HG02642 (cell line): ENCODE data around the gene NRXN2.
"Not testable (repeated sequence)": the region's sequence is repeated elsewhere in the genome, so short reads cannot be mapped to it uniquely, and the experiment has no call there.

Experiments used
- ATAC-seq: cut with Tn5 transposase; IDR thresholded peaks from one replicate; pipeline ENCODE4 v1.9.1; 2021; ENCODE audit warnings: mild to moderate bottlenecking; ENCODE audit not compliant: unreplicated experiment, poor library complexity

Gene NRXN2

GRCh38 chr11:64601605-64602465 lies 121.2 kb downstream of the NRXN2 start:
- ATAC-seq, result no peak

DNA sequence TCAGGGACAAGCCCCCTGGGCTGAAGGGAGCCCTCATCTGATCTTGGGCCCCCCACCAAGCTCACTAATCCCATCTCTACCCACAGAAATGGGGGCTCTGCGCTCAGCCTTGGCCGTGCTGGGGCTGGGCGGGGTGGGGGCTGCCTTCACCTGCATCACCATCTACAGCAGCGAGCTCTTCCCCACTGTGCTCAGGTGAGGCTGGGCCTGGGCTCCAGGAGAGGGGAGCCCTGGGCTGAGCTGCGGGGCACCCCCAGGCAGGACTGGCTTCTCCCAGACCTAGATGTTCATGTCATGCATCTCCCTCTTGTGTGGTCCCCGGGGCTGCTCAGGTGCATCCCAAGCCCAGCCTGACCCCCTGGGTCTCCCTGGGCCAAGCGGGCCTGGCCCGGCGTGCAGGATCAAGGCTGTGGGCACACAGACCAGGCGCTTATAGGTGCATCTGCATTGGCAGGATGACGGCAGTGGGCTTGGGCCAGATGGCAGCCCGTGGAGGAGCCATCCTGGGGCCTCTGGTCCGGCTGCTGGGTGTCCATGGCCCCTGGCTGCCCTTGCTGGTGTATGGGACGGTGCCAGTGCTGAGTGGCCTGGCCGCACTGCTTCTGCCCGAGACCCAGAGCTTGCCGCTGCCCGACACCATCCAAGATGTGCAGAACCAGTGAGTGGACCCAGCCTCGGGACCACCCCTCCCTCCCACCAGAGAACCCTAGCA lies 122.6 kb downstream of the NRXN2 start:
- ATAC-seq, result no peak

GRCh38 chr11:64599698-64600211 lies 123.2 kb downstream of the NRXN2 start:
- ATAC-seq, result no peak

DNA sequence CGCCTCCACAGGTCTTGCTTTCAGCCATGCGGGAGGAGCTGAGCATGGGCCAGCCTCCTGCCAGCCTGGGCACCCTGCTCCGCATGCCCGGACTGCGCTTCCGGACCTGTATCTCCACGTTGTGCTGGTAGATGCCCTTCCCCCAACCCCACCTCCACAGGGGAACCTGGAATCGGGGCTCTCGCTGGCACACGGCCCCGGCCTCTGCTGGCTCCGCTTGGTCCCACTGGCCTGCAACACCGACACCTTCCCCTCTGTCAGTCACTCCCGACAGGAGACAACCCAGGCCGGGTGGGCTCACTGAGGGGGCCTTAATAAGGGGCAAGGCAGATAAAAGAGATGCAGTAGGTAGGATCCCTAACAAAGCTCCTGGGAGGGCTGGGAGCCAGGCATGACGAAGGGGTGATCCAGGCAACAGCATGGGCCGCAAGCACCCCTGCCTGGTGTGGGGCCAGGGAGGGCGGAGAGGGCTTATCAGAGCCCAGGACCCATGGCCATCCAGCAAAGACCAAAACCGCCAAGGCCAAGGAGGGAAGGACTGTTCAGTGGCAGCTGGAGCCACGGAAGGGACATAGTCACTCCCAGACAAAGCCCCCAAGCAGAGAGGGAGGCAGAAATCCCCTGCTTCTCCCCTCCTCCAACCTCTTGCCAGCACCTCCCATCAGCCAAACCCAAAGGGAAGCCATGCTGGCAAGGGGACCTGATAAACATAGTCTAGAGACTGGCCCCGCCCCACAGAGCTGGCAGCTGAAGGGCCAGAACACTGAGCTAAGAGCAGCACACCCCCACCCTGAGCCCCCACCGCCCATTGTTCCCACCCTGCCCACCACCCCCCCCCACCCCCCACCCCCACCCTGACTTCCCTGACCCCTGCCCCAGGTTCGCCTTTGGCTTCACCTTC lies 124.0 kb downstream of the NRXN2 start:
- no peak for ATAC-seq

DNA sequence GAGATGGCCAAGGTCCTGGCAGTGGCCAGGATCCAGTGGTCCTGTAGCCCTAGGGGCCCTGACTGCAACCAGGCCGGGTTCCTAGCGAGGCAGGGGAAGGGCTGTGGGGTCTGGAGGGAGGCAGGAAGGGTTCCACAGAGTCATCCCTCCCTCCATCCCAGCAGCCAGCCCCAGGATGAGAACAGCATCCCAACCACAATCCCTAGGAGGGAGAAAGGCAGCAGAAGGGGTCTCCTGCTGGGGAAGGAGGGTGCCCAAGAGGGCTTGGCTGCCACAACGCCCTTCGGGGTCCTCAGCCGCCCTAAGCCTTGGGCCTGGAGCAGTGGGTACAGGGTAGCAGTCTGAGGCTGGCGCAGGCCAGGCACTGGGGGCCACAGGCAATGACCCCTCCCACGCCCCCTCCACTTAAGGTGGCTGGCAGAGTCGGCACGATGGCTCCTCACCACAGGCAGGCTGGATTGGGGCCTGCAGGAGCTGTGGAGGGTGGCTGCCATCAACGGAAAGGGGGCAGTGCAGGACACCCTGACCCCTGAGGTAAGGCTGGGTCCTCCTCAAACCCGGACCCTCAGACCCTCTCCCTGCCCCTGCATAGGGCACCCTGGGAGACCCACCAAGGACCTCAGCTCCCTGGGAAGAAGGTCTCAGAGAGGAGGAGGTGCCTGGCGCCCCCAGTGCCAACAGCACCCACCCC lies 124.7 kb downstream of the NRXN2 start:
- no peak for ATAC-seq

DNA sequence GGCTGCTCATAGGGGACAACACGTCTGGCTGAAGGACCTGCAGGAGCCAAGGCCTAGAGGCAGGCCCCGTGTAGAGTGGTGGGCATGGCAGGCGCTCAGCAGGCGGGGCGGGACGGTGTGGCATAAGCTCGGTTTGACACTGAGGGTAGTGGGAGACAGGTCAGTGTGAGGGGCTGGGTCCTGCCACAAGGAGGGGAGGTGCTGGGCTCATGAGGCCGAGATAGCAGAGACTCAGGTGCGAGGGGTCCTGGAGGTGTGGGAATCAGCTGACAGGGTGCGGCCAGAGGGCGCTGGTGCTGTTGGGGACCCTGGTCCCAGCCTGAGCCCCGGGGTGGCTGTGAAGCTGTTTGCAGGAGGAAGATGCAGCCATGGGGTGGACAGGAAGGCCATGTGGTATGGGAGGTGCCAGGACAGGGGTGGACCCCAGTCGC lies 125.3 kb downstream of the NRXN2 start:
- no peak for ATAC-seq

DNA sequence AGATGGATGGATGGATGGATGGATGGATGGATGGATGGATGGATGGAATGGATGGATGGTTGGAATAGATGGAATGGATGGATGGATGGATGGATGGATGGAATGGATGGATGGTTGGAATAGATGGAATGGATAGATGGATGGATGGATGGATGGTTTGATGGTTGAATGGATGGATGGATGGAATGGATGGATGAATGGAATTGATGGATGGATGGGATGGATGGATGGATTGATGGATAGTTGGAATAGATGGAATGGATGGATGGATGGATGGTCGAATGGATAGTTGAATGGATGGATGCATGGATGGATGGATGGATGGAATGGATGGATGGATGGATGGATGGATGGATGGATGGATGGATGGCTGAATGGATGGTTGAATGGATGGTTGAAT lies 127.1 kb downstream of the NRXN2 start:
- not testable (repeated sequence) for ATAC-seq

DNA sequence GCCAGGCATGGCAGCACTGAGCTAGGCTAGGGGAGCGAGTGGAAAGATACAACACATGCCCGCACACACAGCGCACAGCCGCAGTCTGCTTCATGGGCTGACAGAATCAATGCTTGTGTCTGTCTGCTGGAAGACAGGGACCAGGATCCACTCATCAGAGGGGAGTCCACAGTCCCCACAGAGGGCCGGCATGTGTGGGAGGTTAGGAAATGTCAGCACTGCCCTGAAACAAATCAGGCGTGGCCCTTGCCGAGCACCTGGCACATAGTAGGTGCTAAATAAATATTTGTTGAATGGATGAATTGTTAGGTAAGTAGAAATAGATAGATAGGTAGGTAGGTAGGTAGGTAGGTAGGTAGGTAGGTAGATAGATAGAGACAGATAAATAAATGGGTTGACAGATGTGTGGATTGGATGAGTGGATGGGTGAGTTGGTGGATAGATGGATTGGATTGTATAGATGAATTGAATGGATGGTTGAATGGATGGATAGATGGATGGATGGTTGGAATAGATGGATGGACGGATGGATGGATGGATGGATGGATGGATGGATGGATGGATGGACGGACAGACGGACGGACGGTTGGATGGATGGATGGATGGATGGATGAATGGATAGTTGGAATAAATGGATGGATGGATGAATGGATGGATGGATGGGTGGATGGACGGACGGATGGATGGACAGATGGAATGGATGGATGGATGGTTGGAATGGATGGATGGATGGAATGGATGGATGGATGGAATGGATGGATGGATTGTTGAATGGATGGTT lies 128.6 kb downstream of the NRXN2 start:
- ATAC-seq, result no peak

- no peak for ATAC-seq
These were observed 129.6 kb downstream of the NRXN2 start for GRCh38 chr11:64593156-64594105.

- no peak for ATAC-seq
These were observed 130.3 kb downstream of the NRXN2 start for GRCh38 chr11:64592656-64593055.

DNA sequence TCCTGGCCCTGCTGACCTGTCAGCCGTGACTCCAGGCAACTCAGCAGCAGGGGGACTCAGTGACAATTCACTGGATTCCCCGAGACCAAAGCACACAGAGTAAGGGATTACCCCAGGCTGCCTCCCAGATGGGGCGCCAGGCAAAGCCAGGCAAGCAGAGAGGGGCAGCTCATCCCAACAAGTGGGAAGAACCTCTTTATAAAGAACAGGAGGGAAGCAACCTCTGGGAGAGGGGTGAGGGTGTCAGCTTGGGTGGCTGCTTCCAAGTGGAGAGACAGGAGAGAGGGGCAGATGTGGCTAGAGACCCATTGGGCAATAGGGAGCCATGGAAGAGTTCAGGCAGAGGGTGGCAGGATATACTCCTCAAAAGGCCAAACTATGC lies 130.8 kb downstream of the NRXN2 start:
- ATAC-seq, result no peak

- ATAC-seq, result no peak
These were observed 131.5 kb downstream of the NRXN2 start for GRCh38 chr11:64591257-64592233.

GRCh38 chr11:64590763-64591221 lies 132.2 kb downstream of the NRXN2 start, which contains the start of gene SLC22A12:
TSS of gene SLC22A12 (plus strand) at chr11:64591220. CDS start at chr11:64591557, 337 bp downstream.
- ATAC-seq, result no peak

DNA sequence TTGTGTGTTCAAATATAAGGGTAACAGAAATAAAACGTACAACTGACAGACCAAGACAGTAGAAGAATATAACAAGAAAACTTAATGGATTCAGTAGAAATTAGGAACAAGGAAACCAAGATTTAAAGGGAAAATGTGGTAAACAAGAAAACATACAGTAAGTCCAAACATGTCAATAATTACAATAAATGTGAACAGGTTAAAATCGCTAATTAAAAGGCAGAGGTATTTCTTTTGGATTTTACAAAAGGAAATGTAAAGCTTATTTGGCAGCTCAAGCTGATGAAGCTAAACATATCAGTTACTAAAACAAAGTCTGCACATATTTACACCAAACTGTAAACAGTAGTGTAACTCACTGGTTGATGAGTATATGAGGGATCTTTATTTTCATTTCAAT lies 134.3 kb downstream of the NRXN2 start:
- no peak for ATAC-seq

DNA sequence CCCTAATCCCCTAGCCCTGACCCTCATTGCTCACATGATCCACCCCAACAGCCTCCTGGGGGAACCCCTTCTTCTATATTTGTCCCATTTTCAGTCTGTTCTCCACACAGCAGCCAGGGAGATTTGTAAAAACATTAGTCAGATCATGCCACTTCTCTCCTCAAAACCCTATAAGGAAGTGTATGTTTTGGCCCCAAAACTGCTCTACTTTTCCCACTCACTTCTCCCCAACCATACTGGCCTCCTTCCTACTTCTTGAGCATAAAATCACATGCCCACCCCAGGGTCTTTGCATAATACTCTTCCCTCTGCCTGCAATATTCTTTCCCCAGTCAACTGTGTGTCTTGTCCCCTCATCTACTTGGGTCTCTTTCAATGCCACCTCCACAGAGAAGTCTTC lies 136.6 kb downstream of the NRXN2 start:
- no peak for ATAC-seq

DNA sequence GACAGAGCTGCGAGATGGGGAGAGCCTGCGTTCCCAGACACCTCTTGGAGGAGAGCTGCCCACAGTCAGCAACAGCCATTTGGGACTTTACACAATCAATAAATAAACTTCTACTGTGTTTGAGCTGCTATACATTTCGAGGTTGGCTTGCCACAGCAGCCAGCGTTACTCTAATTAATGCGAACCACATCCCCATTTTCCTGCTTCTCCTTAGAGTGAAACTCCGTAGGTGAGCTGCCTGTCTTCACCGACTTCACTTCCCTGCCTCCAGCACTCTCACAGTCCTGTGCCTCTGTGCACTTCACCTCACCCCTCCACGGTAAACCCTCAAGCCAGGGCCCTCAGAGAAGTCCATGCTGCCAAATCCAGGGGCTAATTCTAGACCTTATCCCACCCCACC lies 137.8 kb downstream of the NRXN2 start:
- ATAC-seq, result no peak
